RWPE2 (cell line): ENCODE data around the gene STK39.

Experiments
- ATAC-seq: fragments of 200-7000 bp; cut with Tn5 transposase; 3 replicates; pipeline ENCODE4 v1.9.1; 2021; ENCODE audit warnings: low read depth
- DNase-seq: peaks from one replicate; pipeline ENCODE4 v3.0.0-alpha.2; 2020; ENCODE audit warnings: low spot score
- H3K27ac ChIP-seq: fragments of 450-650 bp; 2 replicates; pipeline ENCODE4 v1.5.1; 2017; ENCODE audit warnings: mild to moderate bottlenecking; ENCODE audit not compliant: poor library complexity, severe bottlenecking
- H3K27me3 ChIP-seq: fragments of 250-450 bp; sonication (Bioruptor Pico); 2 replicates; pipeline ENCODE4 v1.5.1; 2021; ENCODE audit warnings: mild to moderate bottlenecking, moderate library complexity; ENCODE audit not compliant: insufficient read depth, poor library complexity, severe bottlenecking
- H3K36me3 ChIP-seq: fragments of 250-450 bp; sonication (Bioruptor Pico); 2 replicates; pipeline ENCODE4 v1.5.1; 2020; ENCODE audit warnings: low read depth, mild to moderate bottlenecking, moderate library complexity
- H3K4me1 ChIP-seq: fragments of 250-450 bp; sonication (Bioruptor Pico); 2 replicates; pipeline ENCODE4 v1.5.1; 2021; ENCODE audit warnings: mild to moderate bottlenecking, moderate library complexity; ENCODE audit not compliant: insufficient read depth, poor library complexity, severe bottlenecking
- H3K4me3 ChIP-seq: fragments of 250-450 bp; sonication (Bioruptor Pico); 2 replicates; pipeline ENCODE4 v1.5.1; 2021; ENCODE audit warnings: mild to moderate bottlenecking, moderate library complexity; ENCODE audit not compliant: severe bottlenecking
- H3K9me3 ChIP-seq: fragments of 250-450 bp; sonication (Bioruptor Pico); 2 replicates; pipeline ENCODE4 v1.5.1; 2021; ENCODE audit warnings: mild to moderate bottlenecking, moderate library complexity; ENCODE audit not compliant: severe bottlenecking
- TF ChIP-seq, protein P1 (sequence below): fragments of 450-650 bp; IDR thresholded peaks from one replicate; pipeline ENCODE4 v1.5.1; 2017; ENCODE audit warnings: mild to moderate bottlenecking, moderate library complexity; ENCODE audit not compliant: poor library complexity, severe bottlenecking

The STK39 gene

DNA sequence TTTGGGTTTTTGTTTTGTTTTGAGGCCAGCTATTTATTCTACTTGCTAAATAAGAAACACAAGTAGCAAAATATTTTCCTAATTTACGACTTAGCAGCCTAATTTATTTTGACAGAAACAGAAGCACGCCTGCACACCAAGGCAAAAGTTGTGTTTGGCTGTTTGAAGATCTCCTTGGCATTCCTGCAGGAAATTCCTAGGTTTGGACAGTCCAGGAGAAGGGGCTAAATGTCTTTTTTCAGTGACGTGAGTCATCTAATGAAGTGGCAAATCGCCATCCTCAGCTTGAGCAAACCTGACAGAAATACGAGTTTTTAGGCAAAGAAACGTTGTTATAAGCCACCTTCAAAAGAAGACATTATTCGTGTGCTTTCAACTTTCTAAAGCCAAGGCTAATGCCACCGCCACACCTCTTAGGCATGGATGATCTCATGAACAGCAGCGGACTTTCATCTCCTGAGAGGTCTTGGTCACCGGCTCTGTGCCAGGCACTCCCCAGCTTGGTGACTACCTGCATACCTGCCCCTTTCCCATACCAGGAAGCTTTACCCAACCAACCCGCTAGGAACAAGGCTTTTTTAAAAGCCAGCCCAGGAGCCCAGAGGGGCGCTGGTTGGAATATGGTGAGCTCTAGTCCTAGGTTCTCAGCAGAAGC, 30.9 kb downstream of the STK39 start:
- H3K9me3 ChIP-seq: no peaks in the 10 kb centered on the region
- DNase-seq (no peak), ATAC-seq (no peak)
- no peaks in the 10 kb centered on the region for H3K27me3 ChIP-seq
- peaks cover 39% of the 10 kb centered on the region for H3K4me1 ChIP-seq
- H3K27ac ChIP-seq: no peak overlapping the region
- TF ChIP-seq, protein P1, sequence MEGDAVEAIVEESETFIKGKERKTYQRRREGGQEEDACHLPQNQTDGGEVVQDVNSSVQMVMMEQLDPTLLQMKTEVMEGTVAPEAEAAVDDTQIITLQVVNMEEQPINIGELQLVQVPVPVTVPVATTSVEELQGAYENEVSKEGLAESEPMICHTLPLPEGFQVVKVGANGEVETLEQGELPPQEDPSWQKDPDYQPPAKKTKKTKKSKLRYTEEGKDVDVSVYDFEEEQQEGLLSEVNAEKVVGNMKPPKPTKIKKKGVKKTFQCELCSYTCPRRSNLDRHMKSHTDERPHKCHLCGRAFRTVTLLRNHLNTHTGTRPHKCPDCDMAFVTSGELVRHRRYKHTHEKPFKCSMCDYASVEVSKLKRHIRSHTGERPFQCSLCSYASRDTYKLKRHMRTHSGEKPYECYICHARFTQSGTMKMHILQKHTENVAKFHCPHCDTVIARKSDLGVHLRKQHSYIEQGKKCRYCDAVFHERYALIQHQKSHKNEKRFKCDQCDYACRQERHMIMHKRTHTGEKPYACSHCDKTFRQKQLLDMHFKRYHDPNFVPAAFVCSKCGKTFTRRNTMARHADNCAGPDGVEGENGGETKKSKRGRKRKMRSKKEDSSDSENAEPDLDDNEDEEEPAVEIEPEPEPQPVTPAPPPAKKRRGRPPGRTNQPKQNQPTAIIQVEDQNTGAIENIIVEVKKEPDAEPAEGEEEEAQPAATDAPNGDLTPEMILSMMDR: no peak
- H3K36me3 ChIP-seq: no peaks in the 10 kb centered on the region
- H3K4me3 ChIP-seq: no peak overlapping the region

DNA sequence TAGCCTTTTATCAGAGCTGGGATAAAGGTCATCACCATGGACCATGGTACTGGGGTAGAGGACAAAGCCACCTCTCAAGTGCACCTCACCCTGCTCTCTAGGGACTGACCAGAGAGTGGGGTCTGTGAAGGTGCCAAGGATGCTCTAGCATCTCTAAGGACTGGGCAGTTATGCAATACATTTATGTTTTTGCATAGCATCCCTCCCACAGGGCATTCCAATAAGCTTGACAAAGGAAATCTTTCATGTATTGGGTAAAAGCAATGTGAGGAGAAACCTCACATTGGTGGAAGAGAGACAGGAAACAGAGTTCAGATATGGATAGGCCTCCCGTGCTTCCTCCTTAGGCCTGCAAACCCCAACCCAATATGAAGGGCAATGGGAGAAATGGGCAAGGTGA, 31.6 kb downstream of the STK39 start:
- Histone ChIP-seq H3K27me3 (no peaks in the 10 kb centered on the region), H3K9me3 (no peaks in the 10 kb centered on the region), H3K4me3 (no peak overlapping the region), H3K36me3 (no peaks in the 10 kb centered on the region), H3K4me1 (peaks cover 38% of the 10 kb centered on the region), H3K27ac (no peak overlapping the region)
- TF ChIP-seq, protein P1: no peak
- ATAC-seq: no peak
- no peak for DNase-seq

DNA sequence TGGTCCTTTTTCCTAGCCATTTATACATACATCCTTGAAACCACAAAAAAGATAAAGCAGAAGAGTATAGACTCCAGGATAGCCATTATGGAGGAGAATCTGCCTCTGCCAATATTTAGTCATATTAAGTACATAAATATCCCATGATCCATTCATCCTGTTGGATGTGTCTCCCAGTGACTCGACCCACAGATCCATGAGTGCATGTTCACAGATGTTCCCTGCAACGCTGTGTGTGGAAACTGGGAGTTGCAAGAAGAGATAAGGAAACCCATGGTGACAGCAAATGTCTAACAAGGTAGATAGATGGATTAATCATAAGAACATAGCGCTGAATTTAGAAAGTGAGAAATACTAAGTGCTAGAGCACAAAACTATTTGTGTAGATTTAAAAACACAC, 34.5 kb downstream of the STK39 start:
- Histone ChIP-seq H3K4me1 (peaks cover 42% of the 10 kb centered on the region), H3K36me3 (no peaks in the 10 kb centered on the region), H3K27me3 (no peaks in the 10 kb centered on the region), H3K4me3 (no peak overlapping the region), H3K9me3 (no peaks in the 10 kb centered on the region), H3K27ac (peak overlapping the region; percentile 75)
- no peak for DNase-seq
- TF ChIP-seq, protein P1: no peak
- no peak for ATAC-seq

DNA sequence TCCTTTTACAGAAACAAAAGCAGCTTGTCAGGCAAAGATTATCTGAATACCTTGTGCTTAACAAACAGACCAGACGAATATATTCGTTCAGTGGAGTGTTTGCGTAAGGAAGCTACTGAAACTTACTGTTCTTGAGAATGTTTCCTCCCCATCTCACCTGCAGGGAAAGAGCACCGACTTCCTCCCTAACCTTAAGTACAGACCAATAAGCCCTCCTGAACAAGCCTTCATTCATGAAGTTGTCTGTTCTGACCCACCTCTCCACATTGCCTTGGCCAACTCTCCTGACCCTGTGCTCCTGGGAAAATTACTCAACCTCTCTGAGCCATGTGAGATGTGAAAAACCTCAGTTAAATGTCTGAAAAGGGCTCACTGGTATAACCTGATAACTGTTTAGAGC, 35.2 kb downstream of the STK39 start:
- H3K9me3 ChIP-seq: no peaks in the 10 kb centered on the region
- H3K36me3 ChIP-seq: no peaks in the 10 kb centered on the region
- no peak for DNase-seq
- H3K4me1 ChIP-seq: peaks cover 42% of the 10 kb centered on the region
- no peak for ATAC-seq
- H3K27me3 ChIP-seq: no peaks in the 10 kb centered on the region
- no peak overlapping the region for H3K4me3 ChIP-seq
- peak overlapping the region; percentile 75 for H3K27ac ChIP-seq
- TF ChIP-seq, protein P1: no peak

DNA sequence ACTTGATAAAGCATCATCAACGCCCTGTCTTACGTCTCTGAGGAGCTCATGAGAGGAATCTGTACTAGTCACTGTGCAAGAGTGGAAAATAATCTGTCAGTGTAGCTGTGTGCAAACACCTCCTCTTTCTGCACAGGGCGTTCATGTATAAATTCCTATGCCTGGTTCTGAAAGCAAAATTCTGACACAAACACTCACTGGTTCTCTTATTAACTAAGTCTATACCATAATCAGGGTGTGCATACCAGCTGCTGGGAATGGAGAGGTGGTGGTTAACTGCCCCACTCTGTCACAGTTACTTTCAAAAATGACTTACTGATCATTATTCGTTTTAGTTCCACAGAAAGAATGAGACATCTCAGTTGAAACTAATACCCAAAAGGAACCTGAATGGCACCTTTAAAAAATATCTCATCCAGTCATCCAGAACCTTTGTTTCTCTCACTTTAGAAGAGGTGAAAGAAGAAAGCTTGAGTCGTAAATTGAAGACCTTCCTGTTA, 35.7 kb downstream of the STK39 start:
- ATAC-seq (peak; percentile 6; the same call in 2 of the 3 replicates), DNase-seq (no peak)
- Histone ChIP-seq H3K4me1 (peaks cover 38% of the 10 kb centered on the region), H3K9me3 (no peaks in the 10 kb centered on the region), H3K36me3 (no peaks in the 10 kb centered on the region), H3K27ac (peak overlapping the region; percentile 75), H3K4me3 (no peak overlapping the region), H3K27me3 (no peaks in the 10 kb centered on the region)
- TF ChIP-seq, protein P1: no peak
